K562 (cell line): ENCODE data around the gene NRN1.

Experiments used
- CTCF ChIP-seq, 3 experiments: IDR thresholded peaks in 2 of 3; conservative IDR thresholded peaks in 1 of 3; 2 replicates each; pipeline ENCODE4 v1.5.1; 2011 to 2012; ENCODE audit warnings: low read length in 3 of 3, mild to moderate bottlenecking in 3 of 3, control low read depth in 2 of 3, improper control_type of control experiment in 1 of 3, inconsistent platforms in 1 of 3, low read depth in 1 of 3, mixed read lengths in 1 of 3, moderate library complexity in 1 of 3; ENCODE audit not compliant: insufficient read depth in 2 of 3
- KDM1A ChIP-seq, 2 experiments: fragments of 450-650 bp; IDR thresholded peaks; 2 replicates each; pipeline ENCODE4 v1.6.1; 2016; ENCODE audit warnings: mild to moderate bottlenecking in 2 of 2
- MAFF ChIP-seq: IDR thresholded peaks from 2 replicates; pipeline ENCODE4 v1.6.1; 2012; ENCODE audit warnings: low read length, improper control_type of control experiment
- TARDBP ChIP-seq: fragments of 450-650 bp; IDR thresholded peaks from 2 replicates; pipeline ENCODE4 v1.6.1; 2016
- TBP ChIP-seq: optimal IDR thresholded peaks from 2 replicates; pipeline ENCODE3; 2011; ENCODE audit warnings: low read depth, low read length, improper control_type of control experiment
- ZNF436 ChIP-seq: fragments of 250-450, 450-650 bp; sonication (Bioruptor Pico); formaldehyde crosslinking; IDR thresholded peaks from 2 replicates; pipeline ENCODE4 v1.7.0; 2020; ENCODE audit warnings: mild to moderate bottlenecking

- TF ChIP-seq KDM1A (IDR thresholded peaks at IDR 0.05) (no peak), TARDBP (no peak), TBP (no peak), CTCF (IDR thresholded peaks at IDR 0.05 in 2 of 3, conservative IDR thresholded peaks at IDR 0.05 in 1 of 3; ENCODE audit: insufficient read depth in 2 of 3, low read depth in 1 of 3, low read length in 3 of 3) (no peak; a peak in 1 of 6 replicates), ZNF436 (CRISPR knock-in tag) (no peak), MAFF (no peak)
Observed at GRCh38 chr6:5994234-5994998, 12.3 kb downstream of the NRN1 start.
